HG03342 (cell line): ENCODE data around the gene HOXA7.

Source experiments
- ATAC-seq: cut with Tn5 transposase; IDR thresholded peaks from one replicate; pipeline ENCODE4 v1.9.1; 2021; ENCODE audit warnings: mild to moderate bottlenecking, moderate library complexity; ENCODE audit not compliant: unreplicated experiment

HOXA7 gene

DNA sequence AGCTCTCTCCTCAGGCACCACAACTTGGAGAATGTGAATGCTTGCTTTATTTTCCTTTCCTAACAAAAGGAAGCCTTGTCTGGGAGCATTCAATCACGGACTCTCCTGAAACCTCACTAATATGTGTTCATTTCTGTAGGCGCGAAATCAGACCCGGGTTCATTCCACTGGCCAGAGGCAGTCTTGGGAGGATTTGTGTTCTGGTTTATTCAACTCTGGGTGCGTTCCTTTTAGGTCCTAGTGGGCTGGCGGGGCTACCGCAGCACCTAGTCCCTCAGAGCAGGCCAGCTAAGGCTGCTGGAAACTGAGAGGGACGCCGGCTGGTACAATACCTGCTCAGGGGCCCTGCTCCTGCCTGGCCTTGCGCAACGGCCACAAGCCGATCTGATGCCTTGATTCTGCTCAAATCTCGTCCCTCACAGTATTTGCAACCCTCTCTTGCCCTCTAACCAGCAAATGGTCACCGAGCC lies 33.4 kb downstream of the HOXA7 start:
- no peak for ATAC-seq

DNA sequence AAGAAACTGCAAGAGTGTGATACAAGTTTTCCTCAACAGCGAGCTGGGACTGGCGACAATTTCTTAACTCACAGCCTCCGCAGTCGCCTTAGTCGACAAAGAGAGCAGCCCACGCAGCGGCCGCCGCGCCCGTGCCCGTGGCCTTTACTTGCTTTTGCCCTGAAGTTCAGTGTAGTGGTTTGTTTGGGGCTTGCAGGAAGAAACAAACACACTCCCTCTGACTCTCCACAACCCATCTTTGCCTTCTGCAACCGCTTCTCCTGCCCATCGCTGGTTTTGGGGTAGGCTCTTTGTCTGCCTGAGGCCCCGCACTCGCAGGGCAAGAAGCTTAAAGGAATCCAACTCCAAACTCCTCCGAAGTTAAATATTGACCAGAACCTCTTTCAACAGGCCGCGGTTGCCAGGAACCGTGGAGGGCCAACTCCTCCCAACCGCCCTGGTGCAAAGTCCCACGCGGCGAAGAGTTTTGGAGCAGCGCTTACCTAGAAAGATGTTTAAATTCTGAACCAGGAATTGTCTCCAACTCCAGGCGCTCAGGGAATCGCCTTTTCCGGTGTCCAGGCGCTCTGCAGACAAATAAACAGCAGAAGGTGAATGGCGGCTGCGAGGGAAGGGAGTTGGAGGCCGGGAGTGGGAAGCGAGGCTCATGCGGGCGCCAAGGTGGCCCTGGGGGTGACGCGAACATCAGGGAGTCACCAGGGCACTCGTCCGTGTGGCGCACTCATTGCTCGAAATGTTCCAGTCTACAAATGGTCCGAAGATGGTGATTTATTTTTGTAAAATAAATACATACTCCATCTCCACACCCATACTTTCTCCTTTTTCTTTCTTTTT lies 34.2 kb downstream of the HOXA7 start:
- no peak for ATAC-seq

DNA sequence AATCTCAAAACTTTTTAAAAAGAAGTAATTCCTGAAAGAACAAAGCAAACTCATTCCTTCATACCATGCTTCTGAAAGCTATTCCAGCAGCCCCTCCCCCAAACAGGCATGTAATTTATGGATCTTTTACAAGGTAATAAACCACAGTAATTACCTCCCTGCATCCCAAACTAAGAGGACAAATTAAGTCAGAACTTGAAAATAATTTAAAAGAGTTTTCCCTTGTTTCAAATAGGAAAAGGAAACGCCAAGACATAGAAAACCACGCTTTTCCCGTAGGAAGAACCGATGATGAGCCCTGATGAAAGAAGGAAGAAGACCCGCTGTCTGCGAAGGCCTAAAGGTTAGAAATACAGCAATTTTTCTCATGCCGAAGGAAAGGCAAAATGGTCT lies 34.8 kb downstream of the HOXA7 start:
- no peak for ATAC-seq

DNA sequence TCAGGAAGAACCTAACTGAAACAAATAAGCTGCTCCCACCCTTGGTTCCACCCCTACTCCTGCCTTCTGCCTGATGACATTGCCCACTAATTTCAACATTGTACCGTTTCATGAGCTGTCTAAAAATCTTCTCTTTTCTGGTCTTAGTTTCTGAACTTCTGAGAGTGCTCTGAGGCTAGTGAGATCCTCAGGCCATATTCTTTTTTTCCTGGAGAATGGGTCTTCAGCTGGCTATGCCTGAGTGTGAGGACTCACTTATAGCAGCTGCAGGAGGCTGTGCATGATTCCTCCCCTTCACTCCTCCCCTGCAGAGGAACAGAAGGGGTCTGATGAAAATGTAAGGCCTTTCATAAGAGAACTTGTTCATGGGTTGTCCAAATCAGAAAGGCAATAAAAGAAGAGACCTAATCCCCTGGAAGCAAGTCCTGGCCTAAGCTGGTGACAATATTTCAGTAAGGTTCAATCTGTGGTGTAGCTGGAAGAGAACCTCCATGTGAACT lies 37.0 kb downstream of the HOXA7 start:
- ATAC-seq, result no peak

DNA sequence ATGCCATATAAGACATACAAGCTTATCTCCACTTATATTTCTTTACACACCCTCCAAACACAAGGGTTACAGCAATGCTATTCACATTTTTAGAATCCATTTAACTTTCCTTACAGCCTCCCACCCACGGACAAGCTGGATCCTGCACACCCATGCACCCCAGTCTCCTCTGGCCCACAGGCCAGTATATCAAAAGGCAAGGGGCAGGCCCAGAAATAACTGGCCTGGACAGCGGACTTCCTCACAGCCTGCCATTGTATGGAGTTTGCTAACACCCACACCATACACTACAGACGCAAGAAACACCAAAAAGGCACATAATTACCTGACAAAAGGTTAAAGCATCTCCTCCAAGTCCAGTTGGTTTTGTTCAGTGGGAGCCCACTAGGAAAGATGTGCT lies 37.9 kb downstream of the HOXA7 start:
- no peak for ATAC-seq

DNA sequence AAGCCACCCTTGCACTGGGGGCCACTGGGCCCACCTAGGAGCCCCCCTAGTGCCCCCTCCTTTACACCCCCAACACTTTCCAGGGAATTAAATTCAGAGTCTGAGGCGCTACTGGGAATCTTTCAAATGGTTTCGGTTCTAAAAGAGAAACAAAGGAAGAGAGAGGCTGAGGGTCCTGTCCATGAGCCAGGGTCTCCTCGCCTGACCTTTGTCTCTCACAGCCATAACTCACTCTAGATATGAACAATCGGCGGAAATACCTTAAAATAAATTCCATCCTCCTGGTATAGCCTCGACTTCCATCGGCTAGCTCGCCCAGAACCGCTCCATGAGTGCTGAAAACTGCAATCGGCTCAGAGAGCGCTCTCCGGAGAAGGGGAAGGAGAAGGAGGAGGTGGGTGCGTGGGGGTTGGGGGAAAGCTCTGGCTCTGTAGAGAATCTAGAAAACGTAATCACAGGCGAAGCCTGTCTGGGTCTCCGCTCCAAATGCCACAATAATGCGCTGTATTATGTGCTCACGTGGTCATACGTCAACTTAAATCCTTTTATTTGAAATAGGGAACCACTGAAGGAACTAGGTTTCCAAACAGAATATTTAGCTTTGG lies 38.5 kb downstream of the HOXA7 start:
- ATAC-seq, result no peak

DNA sequence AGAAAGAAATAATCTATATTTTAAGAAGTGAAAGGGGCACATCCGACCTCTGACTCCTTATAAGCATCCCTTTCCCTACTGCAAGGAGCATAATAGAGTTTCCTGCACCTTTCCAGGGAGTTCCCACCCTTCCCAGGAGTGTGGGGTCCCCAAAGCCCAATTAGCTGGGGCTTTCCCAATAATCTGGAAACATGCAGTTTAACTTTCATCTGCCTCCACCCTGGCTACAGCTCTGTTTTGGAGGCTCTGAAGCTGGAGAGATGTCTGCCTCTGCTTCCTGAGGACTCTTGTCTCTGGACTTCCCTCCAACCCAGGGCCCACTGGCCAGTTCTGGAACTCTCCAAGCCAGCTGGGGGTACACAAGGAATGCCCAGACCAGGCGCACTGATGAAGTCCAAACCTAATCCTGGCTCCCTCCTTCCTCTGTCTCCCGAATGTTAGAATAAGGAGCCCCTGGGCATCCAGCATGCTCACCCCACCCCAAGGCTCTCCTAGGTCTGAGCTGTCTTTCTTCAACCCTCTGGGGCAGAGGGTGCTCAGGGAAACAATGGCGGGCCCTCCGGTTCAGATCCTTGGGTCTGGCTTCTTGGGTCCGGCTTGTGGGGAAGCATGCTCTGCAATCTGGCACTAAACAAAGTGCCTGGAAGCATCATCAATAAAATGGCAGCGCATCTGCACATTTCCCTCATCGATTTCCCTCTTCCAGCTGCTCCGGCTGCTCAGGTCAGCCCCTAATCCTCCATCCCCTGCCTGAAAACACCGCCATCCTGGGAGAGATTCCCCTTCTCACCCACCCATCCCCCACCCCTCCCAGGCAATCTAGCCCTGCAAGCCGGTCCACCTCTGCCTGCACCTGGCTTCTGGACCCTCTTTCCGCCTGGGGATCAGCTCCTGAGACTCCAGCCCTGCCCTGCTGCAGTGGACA lies 39.3 kb downstream of the HOXA7 start:
- no peak for ATAC-seq

DNA sequence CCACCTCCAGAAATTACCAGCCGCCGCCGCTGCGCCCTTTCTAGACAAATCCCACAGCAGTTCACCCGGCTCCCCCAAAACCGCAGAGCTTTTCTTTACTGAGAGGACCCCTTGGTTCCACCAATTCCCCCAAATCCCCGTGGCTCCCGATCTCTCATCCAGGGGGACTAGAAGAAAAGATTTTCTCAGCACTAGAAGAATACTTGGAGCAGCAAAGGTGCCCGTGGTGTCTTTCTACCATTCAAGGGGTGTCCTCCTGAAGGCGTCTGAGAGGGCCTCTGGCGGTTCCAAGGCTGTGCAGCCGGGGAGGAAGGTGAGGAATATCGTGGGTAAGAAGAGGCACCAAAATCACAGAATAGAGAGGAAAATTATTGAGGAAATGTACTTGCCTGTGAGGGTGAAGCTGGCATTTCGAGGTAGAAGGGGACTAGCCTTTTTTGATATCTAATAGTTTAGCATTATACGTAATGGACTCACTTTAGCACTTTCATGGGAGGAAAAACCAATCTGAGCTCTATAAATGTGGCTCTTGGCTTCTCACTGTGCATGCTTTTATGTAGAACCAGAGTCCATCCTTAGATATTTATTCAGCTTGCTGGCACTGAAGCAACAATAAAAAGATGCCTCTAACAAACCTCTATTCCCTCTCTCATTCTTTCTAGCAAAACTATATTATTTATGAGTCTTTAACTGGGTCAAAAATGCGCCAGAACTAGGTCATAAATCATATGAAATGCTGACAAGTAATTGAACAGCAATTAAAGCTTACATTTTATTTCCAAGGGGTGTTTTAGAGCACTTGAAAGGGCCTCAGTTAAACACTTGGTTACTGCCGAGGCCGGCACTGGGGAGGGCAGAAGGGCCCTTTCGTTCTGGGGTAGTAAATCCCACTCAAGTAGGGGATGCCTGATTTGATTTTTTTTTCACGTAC lies 40.2 kb downstream of the HOXA7 start:
- ATAC-seq, result no peak

DNA sequence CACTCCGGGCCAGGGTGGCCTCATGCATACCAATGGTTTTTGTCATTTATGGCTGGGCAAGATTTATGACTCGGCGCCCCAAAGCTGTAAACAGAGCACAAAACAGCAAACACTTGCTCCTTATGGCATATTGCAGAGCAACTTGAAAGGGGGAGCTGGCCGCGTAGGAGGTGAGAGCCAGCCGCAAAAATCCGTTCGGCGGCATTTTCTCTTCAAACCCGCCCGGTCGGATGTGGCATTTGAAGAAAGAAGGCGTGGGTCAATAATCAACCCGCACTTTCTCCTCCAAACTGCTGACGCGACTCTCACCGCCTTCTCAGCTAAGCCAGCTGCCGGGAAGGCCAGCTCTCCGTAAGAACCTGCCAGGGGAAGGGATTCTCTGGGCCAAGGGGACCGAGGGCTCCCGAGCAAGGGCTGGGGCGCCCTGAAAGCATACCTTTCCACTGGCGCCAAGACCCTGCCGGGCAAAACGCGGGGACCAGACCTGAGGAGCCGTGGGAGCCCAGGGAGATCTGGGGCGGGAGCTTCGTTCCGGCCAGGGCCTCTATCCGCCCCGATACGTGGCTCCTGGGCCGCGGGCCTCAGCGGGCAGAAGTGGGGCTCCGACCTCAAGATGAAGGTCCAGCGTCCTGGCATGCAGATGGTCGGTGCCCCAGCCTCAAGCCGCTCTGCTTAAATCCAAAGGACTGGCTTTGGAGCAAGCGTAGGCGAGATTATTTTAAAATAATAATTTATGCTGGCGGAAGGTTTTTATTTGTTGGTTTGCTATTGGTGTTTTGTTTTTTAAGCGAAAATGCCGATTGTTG lies 41.1 kb downstream of the HOXA7 start:
- no peak for ATAC-seq

DNA sequence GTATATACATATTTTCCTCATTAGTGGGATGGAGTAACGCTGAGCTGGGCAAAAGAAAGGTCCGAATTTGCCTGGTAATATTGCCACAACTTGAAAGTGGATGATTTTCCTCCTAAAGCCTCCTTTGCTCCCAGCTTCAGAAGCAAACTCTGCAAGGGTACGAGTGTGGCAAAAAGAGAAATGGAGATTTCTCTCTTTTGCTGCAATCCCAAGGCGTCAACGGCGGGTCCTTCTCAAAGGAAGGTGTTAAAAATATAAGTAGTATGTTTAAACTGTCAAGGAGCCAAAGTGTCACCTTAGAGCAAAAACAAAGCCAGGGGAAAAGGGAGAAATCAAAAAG lies 41.6 kb downstream of the HOXA7 start:
- no peak for ATAC-seq

DNA sequence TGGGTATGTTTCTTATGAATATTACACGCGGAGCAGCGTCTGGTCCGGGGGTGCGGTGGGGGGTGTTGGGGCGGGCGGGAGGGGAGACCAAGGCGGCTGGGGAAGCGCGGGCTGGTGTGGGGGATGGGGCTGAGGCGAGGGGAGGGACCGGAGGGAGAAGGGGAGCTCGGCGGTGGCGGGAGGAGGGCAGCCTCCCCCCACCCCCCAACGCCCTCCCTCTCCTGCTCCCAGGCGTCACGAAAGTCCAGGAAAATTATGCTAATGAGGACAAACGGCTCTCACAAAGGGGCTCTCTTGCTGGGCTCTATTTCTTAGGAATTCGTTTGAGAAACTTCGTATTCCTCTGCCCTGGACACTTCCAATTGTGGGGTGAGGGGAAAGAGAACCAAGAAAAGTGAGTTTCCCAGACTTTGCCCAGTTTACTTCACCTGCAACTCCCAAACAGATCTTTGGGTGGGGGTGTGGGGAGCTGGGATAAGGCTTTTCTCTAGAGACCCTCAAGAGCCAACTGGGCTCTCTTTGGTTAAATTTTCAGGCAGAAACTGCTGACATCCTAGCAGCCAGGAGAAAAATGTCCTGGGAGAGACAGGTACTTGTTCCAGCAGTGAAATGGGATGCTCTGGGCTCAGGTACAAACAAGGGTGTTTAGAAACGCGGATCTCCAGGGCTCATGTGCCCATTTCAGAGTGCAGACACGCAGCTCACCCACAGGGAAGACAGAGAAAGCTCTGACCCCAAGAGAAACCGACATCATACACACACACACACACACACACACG lies 42.3 kb downstream of the HOXA7 start:
- no peak for ATAC-seq

DNA sequence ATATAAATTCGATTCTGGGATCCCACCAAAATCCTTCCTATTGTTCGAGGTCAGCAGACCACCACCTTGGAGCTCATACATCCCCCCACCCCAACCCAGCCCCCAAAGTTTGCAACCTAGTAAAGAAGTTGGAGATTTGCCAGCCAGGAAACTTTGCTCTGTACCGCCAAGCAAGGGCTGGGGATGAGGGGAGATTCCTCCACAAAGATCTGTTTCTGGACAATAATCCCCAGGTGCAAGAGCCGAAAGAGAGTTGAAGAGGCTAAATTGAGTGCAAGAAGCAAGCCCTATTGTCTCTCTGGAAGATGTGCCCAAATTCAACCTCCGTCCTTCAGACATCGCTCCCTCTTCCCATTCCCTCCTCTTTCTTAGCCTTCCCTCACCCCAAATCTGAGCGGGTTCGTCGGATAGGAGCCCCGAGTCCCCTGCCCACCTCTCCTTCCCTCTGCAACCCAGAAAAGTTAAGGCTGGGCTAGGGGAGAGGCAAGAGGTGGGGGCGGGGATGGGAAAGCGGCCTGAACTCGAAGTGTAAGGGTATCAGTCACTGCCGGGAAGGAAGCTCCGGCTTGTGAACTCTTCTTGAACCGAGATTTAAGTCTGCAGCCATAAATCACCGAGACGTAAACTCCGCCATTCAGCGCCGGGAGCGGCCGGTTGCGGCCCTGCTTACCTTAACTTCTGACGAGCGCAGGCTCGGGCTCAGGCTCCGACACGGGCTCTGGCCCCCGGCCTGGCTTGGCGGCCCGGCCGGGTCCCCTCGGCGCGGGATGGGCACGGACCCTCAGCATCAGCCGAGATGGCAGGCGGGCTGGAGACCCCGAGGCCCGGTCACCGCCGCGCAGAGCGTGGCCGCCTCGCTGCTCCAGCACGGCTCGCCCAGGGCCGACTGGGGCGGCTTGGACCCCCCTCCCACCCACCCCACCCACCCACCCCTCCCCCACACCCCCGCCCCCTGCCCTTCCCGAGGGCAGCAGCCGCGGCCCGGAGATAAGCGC lies 43.2 kb downstream of the HOXA7 start:
- no peak for ATAC-seq

DNA sequence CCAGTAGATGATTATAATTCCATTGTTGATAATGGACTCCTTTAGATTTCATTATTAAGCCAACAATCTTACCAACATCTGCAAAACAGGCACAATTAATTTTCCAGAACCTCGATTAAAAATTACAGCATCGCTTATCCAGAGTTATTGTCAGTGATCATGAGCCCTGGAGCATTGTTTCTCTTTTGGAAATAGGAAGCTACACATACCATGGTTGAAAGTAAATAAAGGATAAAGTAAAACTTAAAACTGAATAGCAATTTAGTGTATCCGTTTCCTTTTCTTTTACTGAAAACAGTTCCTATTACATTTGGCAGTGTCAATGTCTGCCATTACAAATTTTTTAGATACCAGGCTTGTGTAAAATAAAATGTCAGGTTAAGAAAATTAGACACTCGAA lies 44.1 kb downstream of the HOXA7 start:
- no peak for ATAC-seq

DNA sequence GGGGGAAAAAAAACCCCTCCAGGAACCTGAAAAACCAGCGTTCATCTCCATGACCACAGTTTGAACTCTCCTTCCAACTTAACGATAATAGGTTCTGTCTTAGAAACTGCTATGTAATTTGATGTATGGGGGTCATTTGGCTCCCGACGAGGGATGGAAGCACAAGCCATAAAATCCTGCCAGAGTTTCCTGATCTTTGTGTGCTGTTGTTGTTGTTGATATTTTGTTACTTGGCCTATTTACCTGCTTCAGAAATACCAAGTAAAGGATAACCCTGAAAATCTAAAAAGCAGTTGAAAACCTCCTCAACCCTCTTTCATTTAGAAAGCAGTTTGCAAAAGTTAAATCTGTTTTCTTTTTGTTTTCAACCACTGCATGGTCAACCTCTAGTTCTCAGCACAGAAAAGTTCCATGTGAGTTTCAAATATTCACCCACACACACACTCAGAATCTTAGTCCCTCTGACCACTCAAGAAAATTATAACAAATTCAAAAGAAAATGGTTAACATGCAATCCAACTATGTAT lies 44.7 kb downstream of the HOXA7 start:
- ATAC-seq, result no peak

DNA sequence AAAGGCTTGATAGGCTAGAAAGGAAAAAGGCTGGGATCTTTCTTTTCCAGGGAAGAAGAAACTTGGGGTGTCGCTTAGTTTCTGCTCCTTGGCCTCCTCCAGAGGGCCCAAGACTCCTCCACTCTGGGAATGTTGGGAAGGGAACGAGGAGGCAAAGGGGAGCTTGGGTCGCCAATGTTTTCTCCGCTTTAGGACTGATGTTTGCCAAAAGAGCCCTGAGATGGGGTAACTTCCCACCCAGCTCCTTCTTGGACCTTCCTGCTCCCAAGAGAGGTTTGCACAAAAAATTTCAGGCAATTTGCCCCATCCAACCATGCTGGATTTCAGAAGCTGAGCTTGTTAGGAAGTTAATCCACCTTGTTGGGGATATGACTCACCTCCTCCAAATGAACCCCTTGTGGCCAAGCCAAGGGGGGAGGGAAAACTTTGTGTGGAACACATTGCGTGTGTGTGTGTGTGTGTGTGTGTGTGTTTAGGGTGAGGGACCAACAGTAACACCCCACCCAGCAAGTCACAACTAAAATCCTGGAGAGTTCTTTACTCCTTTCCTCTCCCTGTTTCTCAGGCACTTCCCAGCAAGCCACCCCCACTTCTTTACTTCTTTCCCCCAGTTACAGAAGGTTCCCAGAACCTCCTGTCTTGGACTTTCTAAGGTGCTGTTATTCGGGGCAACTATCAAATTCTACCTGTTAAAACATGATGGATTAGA lies 45.3 kb downstream of the HOXA7 start:
- no peak for ATAC-seq

DNA sequence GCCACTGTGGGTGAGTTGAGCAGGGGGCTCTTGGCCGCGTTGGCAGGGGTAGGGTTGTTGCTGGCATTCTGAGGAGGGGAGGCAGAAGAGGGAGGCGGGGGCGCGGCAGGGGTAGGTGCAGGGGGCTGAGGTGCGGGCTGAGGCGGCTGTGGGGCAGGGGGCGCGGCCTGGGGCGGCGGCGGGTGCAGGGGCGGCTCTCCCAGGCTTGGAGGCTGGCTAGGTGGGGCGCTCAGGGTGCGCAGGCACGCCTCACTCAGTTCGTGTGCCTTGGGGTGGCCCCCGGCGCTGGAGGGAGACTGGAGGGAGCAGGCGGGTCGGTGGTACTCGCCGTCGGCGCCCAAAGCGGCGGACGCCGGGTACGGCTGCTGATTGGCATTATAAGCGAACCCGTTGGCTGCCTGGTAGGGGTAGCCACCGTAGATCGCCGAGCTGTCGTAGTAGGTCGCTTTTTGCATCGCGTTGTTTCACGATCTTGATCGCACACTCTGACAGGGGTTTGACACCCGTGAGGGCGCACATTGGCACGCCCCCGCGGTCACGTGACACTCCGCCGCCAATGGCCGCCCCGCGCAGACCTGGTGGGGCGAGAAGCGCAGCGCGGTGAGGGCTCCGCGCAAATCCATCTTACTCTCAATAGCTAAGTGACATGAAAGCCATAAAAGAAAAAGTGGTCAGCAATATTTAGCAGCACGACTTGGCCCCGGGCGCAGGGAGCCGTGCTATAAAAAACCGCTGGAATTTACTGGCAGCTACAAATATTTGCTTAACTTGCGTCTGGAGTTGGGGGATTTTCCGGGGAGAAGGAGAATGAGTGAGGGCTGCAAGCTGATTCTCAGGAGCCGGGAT lies 46.1 kb downstream of the HOXA7 start:
- ATAC-seq, result no peak
